Measurements from ENCODE around the gene LIPC.

The LIPC gene

DNA sequence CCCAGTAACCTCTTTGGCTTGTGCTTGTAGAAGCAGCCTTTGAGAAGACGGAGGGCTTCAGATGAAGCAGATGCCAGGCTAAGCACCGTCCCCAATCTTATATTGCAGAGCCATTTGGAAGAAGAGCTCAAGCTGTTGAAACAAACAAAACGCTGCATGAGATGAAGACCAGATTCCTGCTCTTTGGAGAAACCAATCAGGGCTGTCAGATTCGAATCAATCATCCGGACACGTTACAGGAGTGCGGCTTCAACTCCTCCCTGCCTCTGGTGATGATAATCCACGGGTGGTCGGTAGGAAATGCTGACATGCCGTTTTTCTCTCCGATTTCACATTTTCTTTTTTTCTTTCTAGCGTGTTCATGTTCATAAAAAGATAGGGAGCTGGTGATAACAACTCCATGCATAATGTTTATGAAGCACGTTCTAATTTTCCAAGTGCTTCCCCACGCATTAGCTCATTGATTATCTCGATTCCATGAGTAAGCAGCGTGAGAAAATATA is 106.5 kb downstream of the LIPC start:
- no peak for DNase-seq (ENCODE audit: low read depth)

DNA sequence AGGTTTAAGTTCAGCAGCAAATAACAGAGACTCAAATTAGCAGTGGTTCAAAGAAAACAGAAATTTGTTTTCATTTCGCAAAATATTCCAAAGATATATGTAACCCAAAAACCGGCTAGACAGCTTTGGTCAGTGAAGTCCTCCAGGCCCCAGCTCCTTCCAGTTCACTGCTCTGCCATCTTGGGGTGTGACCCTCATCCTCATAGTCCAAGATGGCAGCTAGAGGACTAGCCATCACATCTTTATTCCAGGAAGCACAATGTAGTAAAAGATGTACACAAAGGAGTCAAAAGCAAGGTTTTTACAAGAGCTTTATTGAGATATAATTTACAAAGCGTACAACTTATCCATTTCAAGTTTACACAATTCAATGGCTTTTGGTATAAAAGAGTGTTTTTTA is 107.1 kb downstream of the LIPC start:
- no peak for DNase-seq (ENCODE audit: low read depth)

DNA sequence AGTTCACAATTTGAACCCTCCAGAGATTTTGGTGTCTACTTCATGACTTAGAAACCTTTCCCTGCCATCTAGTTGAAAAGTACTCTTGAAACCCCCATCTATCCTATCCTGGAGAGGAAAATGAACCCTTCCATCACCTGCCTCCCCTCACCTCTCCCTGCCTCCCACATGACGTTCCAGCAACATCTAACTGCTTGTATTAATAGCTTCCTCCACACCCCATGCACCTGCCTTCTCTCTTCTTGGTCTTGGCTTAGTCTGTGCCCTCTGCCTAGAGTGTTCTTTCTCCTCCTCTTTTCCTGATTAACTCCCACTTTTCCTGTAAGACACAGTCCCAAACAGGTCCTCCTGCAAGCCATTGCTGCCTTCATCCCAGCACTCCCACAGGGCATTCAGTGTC is 107.8 kb downstream of the LIPC start:
- no peak for DNase-seq (ENCODE audit: low read depth)

DNA sequence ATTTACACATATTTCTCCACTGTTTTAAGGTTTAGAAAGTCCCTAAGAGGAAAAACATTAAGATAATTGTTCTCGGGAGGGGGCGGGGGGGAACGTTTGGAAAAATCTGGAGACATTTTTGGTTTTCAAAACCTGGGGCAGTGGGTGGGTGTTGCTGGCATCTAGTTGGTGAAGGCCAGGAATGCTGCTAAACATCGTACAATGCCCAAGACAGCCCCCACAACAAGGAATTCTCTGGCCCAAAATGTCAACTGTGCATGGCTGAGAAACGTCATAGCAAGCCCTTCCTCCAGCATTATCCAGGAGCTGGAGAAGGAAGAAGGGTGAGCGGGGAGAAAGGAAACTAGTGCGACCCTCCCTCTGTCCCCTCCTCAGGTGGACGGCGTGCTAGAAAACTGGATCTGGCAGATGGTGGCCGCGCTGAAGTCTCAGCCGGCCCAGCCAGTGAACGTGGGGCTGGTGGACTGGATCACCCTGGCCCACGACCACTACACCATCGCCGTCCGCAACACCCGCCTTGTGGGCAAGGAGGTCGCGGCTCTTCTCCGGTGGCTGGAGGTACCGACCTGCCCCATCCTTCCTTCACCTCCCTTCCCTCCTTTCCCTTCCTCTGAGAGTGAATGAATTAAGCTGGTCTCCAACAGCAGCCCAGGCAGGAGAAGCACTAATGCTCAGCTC is 109.8 kb downstream of the LIPC start:
- no peak for DNase-seq (ENCODE audit: low read depth)

DNA sequence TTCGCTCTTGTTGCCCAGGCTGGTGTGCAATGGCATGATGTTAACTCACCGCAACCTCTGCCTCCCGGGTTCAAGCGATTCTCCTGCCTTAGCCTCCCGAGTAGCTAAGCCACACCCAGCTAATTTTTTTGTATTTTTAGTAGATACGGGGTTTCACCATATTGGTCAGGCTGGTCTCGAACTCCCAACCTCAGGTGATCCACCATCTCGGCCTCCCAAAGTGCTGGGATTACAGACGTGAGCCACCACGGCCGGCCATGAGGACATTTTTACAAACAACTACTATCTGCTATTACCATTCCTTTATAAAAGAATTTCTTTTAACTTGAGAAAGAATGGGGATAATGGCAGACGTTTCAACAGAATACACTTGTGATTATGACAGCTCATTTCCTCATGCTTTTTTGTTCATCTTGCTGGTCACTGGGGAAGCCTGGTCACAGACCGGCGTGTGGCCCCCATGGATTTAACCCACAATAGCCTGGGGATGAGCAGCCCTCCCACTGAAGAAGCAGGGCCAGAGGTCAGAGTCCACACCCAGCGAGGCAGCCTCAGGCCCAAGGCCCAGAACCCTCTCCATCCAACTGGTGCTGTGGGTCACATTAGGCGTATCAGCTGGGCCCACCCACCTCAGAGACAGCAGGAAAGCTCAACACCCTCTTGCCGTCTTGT is 112.0 kb downstream of the LIPC start:
- DNase-seq (ENCODE audit: low read depth): no peak

DNA sequence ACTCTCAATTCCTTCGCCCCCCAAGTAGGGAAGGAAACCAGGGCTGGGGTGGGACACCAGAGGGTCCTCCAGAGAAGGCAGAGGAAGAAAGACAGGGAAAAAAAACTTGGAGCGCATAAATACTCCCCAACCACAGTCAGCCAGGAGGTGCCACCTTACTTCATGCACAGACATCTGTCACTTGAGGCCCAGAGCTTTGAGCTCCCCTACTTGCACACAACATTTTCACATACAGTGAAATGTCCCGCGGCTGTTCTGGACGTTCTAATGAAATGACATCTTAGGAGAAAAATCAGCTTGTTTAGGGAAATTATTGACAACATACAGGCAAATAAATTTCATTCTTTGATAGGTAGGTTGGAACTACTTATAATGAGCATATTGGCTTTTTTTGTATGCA is 113.0 kb downstream of the LIPC start:
- DNase-seq (ENCODE audit: low read depth): no peak

DNA sequence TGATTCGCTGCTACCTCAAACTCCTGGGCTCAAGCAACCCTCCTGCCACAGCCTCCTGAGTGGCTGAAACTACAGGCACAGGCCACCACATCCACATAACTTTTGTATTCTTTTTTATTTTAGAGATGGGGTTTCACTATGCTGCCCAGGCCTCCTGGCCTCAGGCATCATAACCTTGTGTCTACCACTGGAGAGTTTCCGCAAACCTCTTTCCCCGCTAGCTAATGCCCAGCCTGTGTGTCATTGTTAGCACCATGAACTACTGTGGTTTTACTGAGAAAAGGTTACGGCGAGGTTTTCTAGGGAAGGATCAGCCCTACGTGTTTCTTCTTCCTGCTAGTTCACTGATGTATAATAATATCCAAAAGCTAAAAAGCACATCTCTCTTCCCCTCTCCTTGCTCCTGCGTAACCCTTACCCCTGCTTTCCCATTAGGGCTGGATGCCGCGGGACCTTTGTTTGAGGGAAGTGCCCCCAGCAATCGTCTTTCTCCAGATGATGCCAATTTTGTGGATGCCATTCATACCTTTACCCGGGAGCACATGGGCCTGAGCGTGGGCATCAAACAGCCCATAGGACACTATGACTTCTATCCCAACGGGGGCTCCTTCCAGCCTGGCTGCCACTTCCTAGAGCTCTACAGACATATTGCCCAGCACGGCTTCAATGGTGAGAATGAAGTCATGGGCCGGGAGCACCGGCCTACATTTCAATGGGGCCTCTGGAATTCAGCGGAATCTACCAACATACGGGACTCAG is 113.7 kb downstream of the LIPC start:
- no peak for DNase-seq (ENCODE audit: low read depth)

DNA sequence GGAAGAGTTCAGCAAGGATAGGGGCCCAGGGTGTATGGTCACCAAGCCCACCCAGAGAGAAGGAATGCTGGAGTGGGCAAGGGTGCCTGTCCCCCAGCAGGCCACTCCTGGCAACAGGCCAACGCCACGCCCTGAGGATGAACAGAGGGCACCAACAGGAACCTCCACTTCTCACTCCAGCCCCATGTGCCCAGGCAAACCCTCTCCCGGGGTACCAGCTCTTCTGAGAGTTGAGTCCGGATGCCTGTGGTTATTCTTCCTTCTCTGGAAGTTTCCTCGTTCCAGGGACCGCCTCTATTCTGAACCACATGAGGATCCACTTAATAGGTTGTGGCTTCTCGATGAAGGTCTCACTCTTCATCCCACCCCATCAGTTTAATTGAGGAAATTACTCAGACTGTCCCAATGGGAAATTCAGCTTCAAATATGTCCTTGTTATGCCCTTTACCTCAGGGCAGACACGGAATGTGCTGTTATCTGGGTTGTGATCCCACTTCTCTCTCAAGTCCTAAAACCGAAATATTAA is 114.3 kb downstream of the LIPC start:
- no peak for DNase-seq (ENCODE audit: low read depth)

DNA sequence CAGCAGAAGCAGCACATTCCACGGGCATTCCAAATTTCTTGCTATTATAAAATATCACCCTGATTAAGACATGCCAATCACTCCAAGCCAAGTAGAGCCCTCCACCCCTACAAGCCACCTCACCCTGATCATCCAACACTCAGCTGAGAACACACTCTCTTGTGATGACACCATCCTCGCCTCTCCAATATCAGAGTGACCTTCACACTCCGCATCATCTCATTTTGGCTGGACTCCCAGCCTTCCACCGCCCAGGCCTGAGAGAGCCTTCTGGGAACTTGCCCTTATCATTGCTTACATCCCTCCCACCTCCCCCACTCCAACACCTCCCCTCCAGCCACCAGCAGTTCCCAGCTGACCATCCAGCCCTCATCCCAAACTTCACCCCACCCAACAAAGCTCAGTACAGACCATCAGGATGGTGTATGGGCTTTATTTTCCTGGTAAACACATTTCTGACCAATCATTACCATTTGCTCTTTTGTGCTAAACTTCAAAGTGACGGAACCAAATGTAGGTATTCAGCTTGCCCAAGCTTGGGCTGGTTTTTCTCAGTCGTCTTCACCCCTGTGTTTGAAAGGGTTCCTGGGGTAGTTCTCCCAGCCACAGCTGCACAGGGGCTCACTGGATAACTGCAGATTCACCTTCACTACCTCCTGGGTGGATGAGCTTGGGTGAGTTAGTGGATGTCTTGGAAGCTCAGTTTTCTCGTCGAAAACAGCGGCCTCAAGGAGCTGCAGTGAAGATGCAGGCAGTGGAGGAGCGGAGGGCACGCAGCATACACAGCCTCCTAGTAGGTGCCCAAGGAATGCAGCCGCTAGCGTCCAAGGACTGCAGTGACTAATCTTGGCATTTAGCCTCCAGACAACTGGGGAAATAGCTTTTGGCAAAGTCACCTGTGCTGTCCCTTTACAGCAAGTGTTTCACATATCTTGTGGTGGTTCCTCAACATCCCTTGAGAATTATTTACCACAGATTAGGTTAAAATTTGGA is 115.1 kb downstream of the LIPC start:
- peak; percentile 35 for DNase-seq (ENCODE audit: low read depth)

DNA sequence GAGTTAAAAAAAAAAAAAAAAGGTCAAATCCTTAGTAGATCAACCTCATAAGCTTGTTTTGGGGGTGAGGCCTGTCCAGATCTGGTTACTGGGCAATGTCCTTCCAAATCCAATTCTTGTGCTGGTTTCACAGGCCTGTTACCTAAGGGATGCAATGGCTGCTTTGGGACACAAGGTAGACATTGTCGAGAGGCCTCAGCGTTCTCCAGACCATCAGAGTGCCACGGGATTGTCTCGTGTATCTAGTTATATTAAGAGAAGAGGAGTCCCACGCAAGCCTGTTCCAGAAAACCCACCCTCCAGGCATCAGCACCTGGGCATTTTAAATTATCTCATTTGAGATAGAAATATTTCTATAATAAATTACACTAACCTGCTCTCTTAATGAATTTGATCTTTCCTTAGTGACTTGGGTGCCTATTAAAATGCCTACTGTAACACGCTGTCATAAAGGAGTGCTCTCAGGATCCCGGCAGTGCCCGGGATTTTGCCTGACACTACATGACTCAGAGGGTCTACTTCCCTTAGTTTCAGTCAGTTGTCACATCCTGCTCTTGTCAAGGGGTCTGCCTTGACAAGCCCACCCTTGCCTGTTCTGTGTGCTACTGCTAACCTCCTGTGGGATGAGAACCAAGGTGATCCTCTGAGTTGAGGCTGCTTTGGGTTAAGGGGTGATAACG is 116.0 kb downstream of the LIPC start:
- DNase-seq (ENCODE audit: low read depth): no peak

DNA sequence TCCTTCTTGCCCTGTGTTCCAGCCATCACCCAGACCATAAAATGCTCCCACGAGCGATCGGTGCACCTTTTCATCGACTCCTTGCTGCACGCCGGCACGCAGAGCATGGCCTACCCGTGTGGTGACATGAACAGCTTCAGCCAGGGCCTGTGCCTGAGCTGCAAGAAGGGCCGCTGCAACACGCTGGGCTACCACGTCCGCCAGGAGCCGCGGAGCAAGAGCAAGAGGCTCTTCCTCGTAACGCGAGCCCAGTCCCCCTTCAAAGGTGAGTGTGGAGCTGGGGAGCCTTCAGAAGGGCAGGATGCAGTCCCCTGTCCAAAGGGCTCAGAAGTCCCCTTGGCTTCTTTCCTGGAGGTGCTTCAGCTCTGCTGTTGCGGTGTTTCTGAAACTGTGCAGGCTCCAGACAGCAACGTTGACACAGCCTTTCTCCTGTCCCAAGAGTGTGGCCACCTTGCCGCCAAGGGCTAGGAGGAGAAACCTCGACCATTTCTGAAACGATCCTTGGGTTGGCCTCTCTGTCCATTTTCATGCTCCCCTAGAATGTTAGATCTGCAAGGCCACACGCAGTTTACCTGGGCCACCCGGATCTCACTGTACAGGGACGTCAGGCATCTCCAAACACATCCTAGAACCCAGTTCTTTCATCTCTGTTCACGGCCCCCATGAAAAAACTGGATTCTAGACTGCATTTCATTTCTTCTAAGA is 116.7 kb downstream of the LIPC start:
- no peak for DNase-seq (ENCODE audit: low read depth)

DNA sequence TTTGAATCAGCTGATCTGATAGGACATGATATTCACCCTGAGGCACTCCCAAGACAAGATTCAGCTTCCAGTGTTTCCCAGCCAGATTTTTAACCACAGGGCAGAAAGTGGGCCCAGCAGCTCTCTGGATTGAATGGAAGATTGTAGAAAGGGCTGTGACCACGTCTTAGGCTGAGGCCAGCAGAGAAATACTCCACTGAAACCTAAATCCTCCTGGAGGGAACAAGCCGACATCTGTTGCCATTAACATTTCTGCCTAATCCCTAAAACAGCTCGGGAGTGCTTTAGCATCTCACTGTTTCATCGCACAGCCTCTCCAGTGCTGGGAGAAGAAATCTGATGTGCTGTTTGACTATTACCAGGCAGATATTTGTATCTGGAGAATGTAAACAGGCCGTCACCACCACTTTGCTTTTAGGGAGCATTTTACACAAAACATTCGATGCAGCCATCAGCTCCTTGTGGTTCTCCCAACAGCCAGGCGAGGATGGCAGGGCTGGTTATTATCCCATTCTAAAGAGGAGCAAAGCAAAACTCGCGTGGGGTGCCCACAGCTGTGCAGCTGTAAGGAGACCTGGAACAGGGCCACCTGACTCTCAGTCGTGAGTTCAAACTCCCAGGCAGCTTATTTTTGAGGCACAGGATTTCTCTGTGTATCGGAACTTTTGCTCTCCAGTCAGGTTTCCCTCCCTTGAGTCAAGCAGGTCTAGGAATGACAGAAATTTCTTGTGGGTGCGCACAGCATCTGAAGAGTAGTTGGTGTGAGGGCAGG is 117.4 kb downstream of the LIPC start:
- DNase-seq (ENCODE audit: low read depth): no peak

DNA sequence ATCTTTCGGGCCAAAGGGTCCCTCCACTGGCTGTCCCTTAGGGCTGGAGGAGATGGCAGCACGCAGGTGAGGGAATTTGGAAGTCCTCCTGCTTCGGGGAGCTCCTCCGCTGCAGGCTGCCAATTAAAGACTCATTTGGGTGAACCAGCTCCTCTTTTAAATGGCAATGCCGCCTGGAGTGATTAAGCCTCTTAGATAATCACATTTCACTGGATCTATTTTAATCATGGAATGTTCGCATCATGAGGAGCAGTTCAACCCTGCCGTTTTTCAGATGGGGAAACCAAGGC is 117.9 kb downstream of the LIPC start:
- DNase-seq (ENCODE audit: low read depth): no peak

DNA sequence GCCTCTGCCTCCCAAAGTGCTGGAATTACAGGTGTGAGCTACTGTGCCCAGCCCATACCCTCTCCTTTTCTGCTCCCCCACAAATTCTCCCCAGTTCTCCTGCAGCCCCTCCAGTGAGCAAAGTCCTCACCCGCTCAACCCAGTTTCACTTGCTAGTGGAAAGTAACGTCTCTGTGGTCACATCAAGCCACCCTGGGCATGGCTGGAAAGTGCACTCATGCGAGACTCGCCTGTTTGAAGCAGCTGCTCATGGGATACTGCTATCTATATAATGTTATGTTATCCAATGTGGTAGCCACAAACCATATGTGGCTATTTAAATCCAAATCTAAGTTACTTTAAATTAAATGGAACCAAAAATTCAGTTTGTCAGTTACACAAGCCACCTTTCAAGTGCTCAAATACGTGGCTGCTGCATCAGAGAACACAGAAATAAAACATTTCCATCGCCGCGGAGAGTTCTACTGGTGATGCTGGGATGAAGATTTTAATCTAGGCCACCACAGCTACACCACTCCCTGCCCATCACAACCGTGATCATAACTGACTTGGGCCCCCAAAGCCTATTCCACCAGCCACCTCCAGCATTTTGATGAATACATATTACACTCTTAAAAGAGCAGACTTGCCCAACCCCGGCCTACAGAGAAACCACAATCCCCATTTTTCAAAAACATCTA is 119.4 kb downstream of the LIPC start:
- no peak for DNase-seq (ENCODE audit: low read depth)

DNA sequence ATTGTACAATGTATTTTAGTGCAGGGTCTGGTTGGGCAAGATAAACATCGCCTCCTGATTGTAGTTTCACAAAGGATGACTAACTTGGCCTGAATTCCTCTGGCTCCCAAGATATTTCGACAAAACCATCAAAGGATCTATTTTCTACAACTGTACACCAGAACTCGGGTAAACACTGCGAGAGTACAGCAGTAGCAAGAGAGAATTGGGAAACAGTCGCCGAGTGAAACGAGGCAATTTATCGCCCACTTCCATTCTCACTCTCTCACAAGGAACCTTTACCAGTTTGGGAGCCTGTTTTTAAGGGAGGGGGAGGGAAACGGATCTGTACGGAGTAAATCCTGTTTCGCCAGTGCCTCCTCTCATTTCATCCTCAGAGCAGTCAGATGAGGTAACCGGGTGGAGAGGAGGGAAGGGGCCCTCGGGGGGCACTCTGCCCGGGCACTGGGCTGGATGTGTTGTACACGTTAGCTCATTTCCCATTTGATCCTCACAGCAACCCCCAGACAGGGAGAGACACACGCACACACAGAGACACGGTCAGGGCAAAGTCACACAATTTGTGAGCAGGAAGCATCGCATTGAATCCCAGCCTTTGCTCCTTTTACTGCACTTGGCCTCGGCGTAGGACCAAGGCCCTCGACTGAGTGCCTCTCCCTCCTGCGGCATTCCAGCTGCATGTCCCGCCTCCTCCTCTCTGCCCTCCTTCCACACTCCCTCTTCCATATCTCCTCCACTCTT is 120.1 kb downstream of the LIPC start:
- DNase-seq (ENCODE audit: low read depth): peak; percentile 92

DNA sequence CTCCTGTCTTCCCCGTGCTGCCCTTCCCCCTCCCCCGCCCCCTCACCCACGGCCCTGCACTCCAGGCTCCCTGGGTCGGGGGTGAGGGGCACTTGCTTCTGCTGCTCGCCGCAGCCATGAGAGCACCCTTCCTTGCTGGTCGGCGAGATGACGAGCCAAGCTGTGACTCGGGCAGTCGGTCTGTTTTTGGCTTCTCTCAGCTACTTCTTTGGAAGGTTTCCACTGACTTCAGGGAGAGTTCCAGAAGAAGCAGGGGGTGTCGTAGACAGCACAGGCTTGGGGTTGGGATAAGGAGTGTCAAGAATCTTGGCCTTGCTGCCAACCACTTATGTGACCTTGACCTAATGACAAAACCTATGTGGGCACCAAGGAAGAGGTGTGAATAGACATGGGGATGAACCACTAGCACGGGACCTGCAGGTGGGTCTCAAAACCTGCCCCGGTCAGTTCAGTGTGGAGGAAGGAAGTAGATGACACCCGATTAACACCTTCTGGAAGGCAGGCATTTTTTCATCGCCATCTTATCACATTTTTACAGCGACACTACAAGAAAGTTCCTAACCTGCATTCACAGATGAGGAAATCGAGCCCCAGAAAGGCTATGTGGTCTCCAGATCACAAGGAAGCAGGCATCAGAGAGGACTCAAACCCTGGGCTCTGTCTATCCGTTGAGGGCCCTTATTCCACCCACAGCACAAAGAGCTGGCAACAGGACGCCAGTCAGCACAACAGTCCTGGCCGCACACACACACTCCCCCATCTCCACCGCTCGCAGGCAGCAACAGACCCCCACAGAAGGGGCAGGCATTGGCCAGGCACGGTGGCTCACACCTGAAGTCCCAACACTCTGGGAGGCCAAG is 120.9 kb downstream of the LIPC start:
- no peak for DNase-seq (ENCODE audit: low read depth)

DNA sequence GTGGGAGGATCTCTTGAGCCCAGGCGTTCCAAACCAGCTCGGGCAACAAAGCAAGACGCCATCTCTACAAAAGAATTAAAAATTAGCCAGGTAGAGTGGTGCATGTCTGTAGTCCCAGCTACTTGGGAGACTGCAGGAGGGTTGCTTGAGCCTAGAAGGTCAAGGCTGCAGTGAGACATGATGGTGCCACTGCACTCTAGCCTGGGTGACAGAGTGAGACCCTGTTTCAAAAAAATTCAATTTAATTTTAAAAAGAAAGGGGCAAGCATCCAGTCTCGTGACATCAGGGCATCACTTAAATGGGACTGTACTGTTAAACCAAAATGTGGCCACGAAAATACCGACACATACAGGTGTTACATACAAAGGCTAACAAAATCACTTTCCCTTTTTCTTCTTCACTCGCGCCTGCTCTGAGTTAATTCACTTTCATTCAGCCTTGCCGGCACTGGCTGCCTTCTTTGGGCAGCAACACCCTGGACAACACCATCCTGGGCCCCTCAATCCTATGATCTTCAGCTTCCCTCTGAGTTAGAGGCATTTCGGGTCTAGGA is 121.7 kb downstream of the LIPC start:
- no peak for DNase-seq (ENCODE audit: low read depth)
